Central memory CD8-positive, alpha-beta T cell (primary cell): ENCODE results near the gene GOLGA3.
A peak's percentile ranks its signal among the peaks of the same experiment; 100 is the strongest.

Experiments
- ATAC-seq: fragments of 150-1000 bp; cut with Tn5 transposase; replicated peaks from 2 replicates; pipeline ENCODE4 v1.10.0; 2022; ENCODE audit warnings: mild to moderate bottlenecking, moderate FRiP score, moderate number of reproducible peaks; ENCODE audit not compliant: poor library complexity, severe bottlenecking; ENCODE audit errors: extremely low read depth
- DNase-seq, 2 donors: peaks; one replicate each; pipeline ENCODE4 v3.0.0; 2021; ENCODE audit warnings: low spot score in 2 of 2
- H3K27ac Mint-ChIP-seq: one replicate; pipeline ENCODE4 v1.8.0; 2022; ENCODE audit warnings: low read depth, mild to moderate bottlenecking, moderate library complexity, mixed read lengths
- H3K27me3 Mint-ChIP-seq: one replicate; pipeline ENCODE4 v1.8.0; 2022; ENCODE audit warnings: mixed read lengths
- H3K36me3 Mint-ChIP-seq: one replicate; pipeline ENCODE4 v1.8.0; 2022; ENCODE audit warnings: mild to moderate bottlenecking, moderate library complexity, mixed read lengths; ENCODE audit not compliant: insufficient read depth
- H3K4me1 Mint-ChIP-seq: one replicate; pipeline ENCODE4 v1.8.0; 2022; ENCODE audit warnings: mixed read lengths
- H3K4me3 Mint-ChIP-seq: one replicate; pipeline ENCODE4 v1.8.0; 2022; ENCODE audit warnings: mild to moderate bottlenecking, moderate library complexity, mixed read lengths
- H3K9me3 Mint-ChIP-seq: one replicate; pipeline ENCODE4 v1.8.0; 2022; ENCODE audit warnings: mixed read lengths

The GOLGA3 gene

DNA sequence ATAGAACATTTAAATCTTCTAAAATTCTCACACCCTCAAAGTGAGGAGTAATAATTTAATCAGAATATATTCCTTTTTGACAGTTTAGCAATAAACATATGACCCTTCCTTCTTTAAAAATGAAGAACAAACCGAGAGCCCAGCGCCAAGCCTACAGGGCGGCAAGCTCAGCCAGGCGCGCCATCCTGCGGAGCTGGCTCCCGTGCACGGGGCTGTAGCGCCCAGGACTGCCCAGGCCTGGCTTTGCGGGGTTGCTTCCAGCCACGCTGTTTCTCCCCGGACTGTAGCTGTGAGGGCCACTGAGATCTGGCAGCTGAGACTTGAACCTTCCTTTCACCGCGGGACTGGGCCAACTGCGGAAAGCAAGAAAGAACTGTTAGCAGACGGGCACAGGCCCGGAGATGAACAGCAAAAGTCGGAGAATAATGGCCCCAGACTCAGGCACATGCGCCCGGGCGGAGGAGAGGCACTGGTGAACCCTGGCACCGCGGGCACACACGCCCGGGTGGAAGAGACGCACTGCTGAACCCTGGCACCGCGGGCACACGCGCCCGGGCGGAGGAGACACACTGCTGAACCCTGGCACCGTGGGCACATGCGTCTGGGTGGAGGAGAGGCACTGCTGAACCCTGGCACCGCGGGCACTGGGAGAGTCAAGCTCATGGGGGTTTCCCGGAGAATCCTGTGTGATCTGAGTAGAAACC lies 101.4 kb downstream of the GOLGA3 start:
- H3K27ac Mint-ChIP-seq, result no peak overlapping the region
- DNase-seq (no peak), ATAC-seq (no peak)
- H3K4me1 Mint-ChIP-seq, result no peaks in the 10 kb centered on the region
- H3K27me3 Mint-ChIP-seq, result no peaks in the 10 kb centered on the region
- H3K4me3 Mint-ChIP-seq, result no peak overlapping the region
- H3K36me3 Mint-ChIP-seq, result peaks cover 33% of the 10 kb centered on the region
- H3K9me3 Mint-ChIP-seq, result peaks cover 5% of the 10 kb centered on the region

DNA sequence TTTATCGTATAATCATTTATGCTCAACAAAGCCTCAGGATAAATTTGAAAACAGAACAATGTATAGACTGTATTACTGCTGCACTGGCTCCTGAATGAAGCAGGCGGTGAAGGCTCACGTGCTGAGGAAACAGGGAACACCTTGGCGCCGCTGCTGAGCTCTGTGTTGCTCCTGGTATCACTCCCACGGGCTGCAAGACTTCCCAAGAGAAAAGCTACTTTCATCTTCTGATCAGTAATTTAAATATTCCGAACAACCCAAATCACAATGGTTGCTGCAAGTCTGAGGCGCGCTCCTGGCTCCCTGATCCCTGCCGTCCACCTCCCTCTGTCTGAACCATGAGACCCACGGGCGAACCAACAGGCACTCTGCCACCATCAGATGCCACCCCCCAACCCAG lies 102.3 kb downstream of the GOLGA3 start:
- Mint-ChIP-seq H3K36me3 (peaks cover 33% of the 10 kb centered on the region), H3K9me3 (no peaks in the 10 kb centered on the region), H3K27ac (no peak overlapping the region), H3K27me3 (no peaks in the 10 kb centered on the region), H3K4me3 (no peak overlapping the region), H3K4me1 (no peaks in the 10 kb centered on the region)
- ATAC-seq, result no peak
- DNase-seq, result no peak

DNA sequence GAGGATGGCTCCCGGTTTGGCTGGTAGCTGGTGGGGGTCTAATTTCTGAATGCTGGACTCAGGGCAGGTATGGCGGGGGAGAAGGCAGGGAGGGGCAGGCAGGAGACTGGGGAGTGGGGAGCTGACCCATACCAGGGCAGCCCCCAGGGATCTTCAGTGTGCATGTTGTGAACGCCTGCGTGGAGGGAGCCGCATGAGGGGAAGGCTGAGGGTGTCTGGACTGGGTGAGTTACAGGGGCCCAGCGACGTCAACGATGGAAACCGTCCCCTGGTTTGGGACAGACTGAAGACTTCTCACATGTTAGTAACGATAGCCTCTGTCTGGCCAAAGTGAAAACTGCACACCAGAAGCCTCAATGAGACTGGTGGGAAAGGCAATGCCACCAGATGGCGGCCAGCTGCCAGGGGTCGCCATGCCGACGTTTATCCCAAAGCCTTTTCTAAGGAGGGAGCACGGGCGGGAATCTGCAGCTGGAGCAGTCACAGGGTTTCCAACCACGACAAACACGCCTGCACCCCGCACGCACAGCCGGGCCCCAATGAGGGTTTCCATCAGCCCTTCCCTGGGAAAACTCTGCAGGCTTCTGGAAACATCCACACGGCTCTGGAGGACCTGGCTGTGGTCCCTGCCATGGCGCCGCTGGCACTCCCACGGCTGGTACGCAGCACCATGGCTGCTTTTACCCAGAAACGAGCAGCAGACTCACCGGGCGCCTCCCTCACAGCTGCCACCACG lies 104.0 kb downstream of the GOLGA3 start:
- no peaks in the 10 kb centered on the region for H3K4me1 Mint-ChIP-seq
- H3K4me3 Mint-ChIP-seq, result no peak overlapping the region
- peaks cover 36% of the 10 kb centered on the region for H3K36me3 Mint-ChIP-seq
- ATAC-seq, result no peak
- H3K27me3 Mint-ChIP-seq, result no peaks in the 10 kb centered on the region
- H3K9me3 Mint-ChIP-seq, result no peaks in the 10 kb centered on the region
- no peak overlapping the region for H3K27ac Mint-ChIP-seq
- no peak for DNase-seq

DNA sequence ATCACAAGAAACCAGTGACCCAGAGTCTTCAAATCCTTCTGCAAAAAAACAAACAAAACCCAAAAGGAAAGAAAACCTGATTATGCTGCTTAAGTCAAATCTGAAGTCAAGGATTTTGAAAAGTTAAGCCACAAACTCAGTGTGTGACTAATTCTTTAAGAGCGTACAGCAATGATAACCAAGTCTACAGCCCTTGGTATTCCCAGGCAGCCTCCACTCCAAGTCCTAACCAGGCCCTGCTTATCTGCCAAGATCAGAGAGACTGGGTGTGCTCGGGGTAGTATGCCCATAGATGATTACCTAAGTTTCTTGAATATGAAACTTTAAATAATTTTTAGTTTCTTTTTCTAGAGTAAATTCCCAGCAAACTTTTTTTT lies 104.9 kb downstream of the GOLGA3 start:
- H3K4me3 Mint-ChIP-seq, result no peak overlapping the region
- H3K27me3 Mint-ChIP-seq, result no peaks in the 10 kb centered on the region
- ATAC-seq, result no peak
- no peak for DNase-seq
- no peaks in the 10 kb centered on the region for H3K9me3 Mint-ChIP-seq
- no peaks in the 10 kb centered on the region for H3K4me1 Mint-ChIP-seq
- no peak overlapping the region for H3K27ac Mint-ChIP-seq
- H3K36me3 Mint-ChIP-seq, result peaks cover 40% of the 10 kb centered on the region

DNA sequence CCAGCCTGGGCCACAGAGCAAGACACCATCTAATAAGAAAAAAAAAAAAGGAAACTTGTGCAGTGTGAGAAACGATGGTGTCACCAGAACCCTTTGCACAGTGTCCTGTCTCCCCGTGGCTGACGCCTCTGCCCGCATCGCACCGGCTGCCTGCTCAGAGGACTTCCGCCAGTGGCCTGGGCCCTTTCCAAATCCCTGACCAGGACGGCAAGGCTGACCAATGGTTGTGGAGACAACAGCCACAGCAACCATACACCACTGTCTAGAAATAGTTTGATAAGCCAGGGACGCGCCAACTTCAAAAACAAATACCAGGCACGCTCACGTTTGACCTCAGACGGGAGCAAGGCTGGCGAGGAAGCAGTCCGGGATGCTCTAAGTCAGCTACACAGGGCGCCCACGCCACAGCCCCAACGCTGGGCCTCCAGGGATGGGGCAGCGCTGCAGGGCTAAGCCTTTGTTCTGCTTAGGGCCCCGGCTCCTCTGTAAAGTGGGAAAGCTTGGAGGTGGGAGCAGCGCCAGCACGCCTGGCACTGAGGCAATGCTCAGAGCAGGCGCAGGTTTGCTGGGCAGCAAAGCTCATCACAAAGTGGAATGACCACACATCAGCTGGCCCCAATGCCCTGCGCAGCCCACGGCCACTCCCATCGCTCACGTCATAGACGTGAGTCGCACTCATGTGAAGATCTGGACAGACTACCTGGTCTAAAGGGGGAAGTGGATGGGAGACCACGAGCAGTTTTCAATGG lies 105.5 kb downstream of the GOLGA3 start:
- H3K27me3 Mint-ChIP-seq, result no peaks in the 10 kb centered on the region
- no peak for ATAC-seq
- H3K4me3 Mint-ChIP-seq, result no peak overlapping the region
- no peaks in the 10 kb centered on the region for H3K9me3 Mint-ChIP-seq
- no peaks in the 10 kb centered on the region for H3K4me1 Mint-ChIP-seq
- no peak overlapping the region for H3K27ac Mint-ChIP-seq
- peaks cover 43% of the 10 kb centered on the region for H3K36me3 Mint-ChIP-seq
- no peak for DNase-seq

DNA sequence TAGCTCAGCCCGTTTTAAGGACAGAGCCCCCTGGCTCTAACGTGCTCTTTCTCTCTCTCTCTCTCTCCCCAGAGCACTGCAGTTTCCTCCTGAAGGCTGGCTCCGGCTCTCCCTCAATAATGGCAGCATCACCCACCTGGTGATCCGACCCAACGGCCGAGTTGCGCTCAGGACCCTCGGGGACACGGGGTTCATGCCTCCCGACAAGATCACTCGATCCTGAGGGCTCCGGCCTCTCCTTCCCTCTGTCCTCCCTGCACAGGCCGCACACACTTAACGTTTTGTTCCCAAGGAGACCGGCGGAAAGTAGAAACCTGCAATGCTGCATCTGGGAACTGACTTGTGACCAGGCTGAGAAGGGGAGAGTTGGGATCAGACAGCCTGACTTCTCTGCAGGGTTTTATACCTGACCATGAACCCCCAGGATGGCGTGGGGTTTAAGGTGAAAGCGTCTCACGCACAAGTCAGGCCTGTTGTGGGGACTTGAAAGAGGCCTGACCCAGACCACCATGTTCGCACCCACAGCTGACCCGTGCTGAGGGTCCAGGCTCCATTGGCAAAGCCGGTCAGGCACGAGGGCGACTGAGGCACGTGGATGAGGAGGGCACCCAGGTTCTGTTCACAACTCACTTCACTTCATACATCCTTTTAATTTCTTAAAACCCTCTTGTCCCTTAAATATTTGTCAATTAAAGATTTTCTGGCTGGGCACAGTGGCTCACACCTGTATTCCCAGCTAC lies 107.9 kb downstream of the GOLGA3 start:
- H3K36me3 Mint-ChIP-seq, result peaks cover 45% of the 10 kb centered on the region
- ATAC-seq (no peak), DNase-seq (no peak)
- H3K4me3 Mint-ChIP-seq, result no peak overlapping the region
- no peaks in the 10 kb centered on the region for H3K9me3 Mint-ChIP-seq
- no peaks in the 10 kb centered on the region for H3K4me1 Mint-ChIP-seq
- no peaks in the 10 kb centered on the region for H3K27me3 Mint-ChIP-seq
- H3K27ac Mint-ChIP-seq, result no peak overlapping the region

DNA sequence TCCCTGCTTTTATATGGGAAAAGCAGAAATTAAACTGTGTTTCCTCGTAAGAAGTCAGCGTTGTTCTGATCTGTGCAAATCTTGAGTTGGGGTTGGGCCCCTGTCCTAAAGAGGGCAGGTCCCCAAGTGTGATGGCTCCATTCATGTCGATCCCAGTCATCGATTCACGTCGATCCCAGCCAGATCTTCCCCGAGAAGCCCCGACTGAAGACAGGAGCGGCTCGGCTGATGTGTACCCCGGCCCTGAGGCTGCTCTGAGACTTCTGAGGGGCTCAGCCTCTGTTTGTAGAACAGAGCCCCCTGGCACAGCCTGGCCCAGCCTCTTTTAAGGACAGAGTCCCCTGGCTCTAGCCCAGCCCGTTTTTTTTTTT lies 108.7 kb downstream of the GOLGA3 start:
- no peaks in the 10 kb centered on the region for H3K4me1 Mint-ChIP-seq
- no peaks in the 10 kb centered on the region for H3K9me3 Mint-ChIP-seq
- no peaks in the 10 kb centered on the region for H3K27me3 Mint-ChIP-seq
- peaks cover 41% of the 10 kb centered on the region for H3K36me3 Mint-ChIP-seq
- no peak overlapping the region for H3K4me3 Mint-ChIP-seq
- DNase-seq (no peak), ATAC-seq (no peak)
- no peak overlapping the region for H3K27ac Mint-ChIP-seq

DNA sequence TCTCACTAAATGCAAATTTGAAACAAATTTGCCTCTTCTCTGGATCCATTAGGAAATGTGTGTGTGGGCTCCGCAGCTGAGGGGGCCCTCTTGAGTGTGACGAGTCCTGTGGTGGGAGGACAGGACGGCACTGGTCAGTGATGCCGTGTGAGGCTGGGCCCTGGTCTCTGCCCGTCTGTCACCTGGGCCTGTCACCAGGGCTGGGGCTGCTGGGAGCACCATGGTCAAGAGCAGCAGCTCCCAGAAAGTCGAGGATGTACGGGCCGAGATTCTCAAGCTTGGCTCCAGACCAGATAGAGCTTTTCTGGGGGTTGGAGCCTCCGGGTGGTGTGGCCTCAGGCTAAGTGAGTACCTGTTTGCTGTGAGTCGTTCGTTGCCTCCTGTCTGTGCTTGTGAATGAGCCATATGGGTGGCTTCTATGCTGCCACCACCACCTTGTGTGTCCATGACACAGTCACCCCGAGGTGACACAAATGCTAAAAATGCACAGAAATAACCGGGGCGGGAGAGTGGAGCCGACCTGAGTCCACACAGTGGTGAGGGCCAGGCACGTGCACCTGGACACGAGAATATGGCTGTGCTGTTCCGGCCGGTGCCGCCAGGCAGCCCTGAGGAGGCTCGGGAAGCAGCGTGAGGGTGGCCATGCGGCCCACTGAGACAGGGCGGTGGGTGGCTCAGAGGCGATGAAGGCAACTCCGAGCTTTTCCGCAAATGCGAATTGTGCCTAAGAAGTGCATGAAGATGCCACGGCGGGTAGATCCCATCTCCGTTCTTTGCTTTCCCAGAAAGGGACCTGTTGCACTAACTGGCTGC lies 109.3 kb downstream of the GOLGA3 start:
- H3K4me3 Mint-ChIP-seq, result no peak overlapping the region
- DNase-seq (no peak), ATAC-seq (no peak)
- no peaks in the 10 kb centered on the region for H3K27me3 Mint-ChIP-seq
- H3K9me3 Mint-ChIP-seq, result no peaks in the 10 kb centered on the region
- peaks cover 42% of the 10 kb centered on the region for H3K36me3 Mint-ChIP-seq
- H3K4me1 Mint-ChIP-seq, result no peaks in the 10 kb centered on the region
- H3K27ac Mint-ChIP-seq, result peak overlapping the region; percentile 64
